Erythroblast (primary cell): ENCODE data around the gene HIGD1A.

ENCODE experiments used
- GATA1 ChIP-seq: IDR thresholded peaks from 2 replicates; pipeline ENCODE4 v1.6.1; 2011; ENCODE audit warnings: low read depth, mild to moderate bottlenecking, control low read depth, low read length, moderate library complexity
- POLR2A ChIP-seq: IDR thresholded peaks from 2 replicates; pipeline ENCODE4 v1.6.1; 2011; ENCODE audit warnings: mild to moderate bottlenecking, low read length

DNA sequence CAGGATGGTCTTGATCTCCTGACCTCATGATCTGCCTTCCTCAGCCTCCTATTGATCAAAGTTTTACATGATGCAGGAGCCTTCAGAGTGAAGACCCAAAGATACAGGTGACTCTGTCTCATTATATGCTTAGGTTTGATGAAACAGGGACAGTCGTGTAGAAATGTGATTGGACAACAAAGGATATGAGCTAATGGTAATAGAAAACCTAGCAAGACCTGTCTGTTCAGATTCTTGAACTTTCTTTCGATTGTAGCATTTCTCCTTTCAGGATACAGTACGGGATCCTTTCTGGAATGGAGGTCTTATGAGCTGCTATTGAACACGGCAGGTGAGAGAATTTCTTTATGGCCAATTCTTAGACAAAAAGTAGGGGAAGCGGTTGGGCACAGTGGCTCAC lies 4.9 kb upstream of the HIGD1A start, which contains the start of gene ACKR2:
- TF ChIP-seq POLR2A (no peak), GATA1 (no peak)
